Mucosa of rectum (tissue), 2 donors: ENCODE measurements around the gene ZNF578.
A peak's percentile ranks its signal among the peaks of the same experiment; 100 is the strongest.
"Not testable (repeated sequence)": the region's sequence is repeated elsewhere in the genome, so short reads cannot be mapped to it uniquely, and the experiment has no call there.

Source experiments
- H3K27ac ChIP-seq, 2 donors: one replicate each; pipeline ENCODE4 v1.7.0; 2013; ENCODE audit warnings: inconsistent platforms in 2 of 2, low read depth in 2 of 2, low read length in 2 of 2
- H3K27me3 ChIP-seq, 2 donors: one replicate each; pipeline ENCODE4 v1.7.0; 2013; ENCODE audit warnings: low read length in 2 of 2; ENCODE audit not compliant: control insufficient read depth in 2 of 2, insufficient read depth in 2 of 2
- H3K36me3 ChIP-seq, 2 donors: one replicate each; pipeline ENCODE4 v1.7.0; 2013; ENCODE audit warnings: low read length in 2 of 2; ENCODE audit not compliant: control insufficient read depth in 2 of 2, insufficient read depth in 2 of 2
- H3K4me1 ChIP-seq, 2 donors: one replicate each; pipeline ENCODE4 v1.7.0; 2013; ENCODE audit warnings: low read length in 2 of 2, mild to moderate bottlenecking in 1 of 2; ENCODE audit not compliant: control insufficient read depth in 2 of 2, insufficient read depth in 2 of 2
- H3K4me3 ChIP-seq, 2 donors: one replicate each; pipeline ENCODE4 v1.7.0; 2013; ENCODE audit warnings: low read length in 2 of 2
- H3K9ac ChIP-seq, 2 donors: one replicate each; pipeline ENCODE4 v1.7.0; 2013; ENCODE audit warnings: low read length in 2 of 2, low read depth in 1 of 2, mild to moderate bottlenecking in 1 of 2
- H3K9me3 ChIP-seq, 2 donors: one replicate each; pipeline ENCODE4 v1.7.0; 2013; ENCODE audit warnings: low read length in 2 of 2; ENCODE audit not compliant: control insufficient read depth in 2 of 2
- donor health status: healthy.
- donor health status: Normal muscosa, but diverticular disease.

ZNF578 gene

GRCh38 chr19:52533901-52534300 lies 80.5 kb downstream of the ZNF578 start:
- no peaks in the 10 kb centered on the region for H3K4me1 ChIP-seq
- peaks cover 0 to 6% of the 10 kb centered on the region in 2 donors for H3K9me3 ChIP-seq
- H3K27ac ChIP-seq = no peak overlapping the region
- peaks cover 7 to 19% of the 10 kb centered on the region in 2 donors for H3K36me3 ChIP-seq
- no peak overlapping the region for H3K4me3 ChIP-seq
- no peak overlapping the region for H3K9ac ChIP-seq
- H3K27me3 ChIP-seq = no peaks in the 10 kb centered on the region

- H3K4me3 ChIP-seq = peak overlapping the region; percentile 60 to 69
- not testable (repeated sequence) for H3K27me3 ChIP-seq, H3K4me1 ChIP-seq, H3K27ac ChIP-seq, H3K9me3 ChIP-seq
- peak overlapping the region in 1 of 2 donors; percentile 38 for H3K9ac ChIP-seq
- H3K36me3 ChIP-seq = peaks cover 11 to 22% of the 10 kb centered on the region in 2 donors
These were observed 82.0 kb downstream of the ZNF578 start for GRCh38 chr19:52535385-52535770.

GRCh38 chr19:52535771-52536447 lies 82.6 kb downstream of the ZNF578 start:
- Histone ChIP-seq H3K4me3 (peak overlapping the region; percentile 68 to 79), H3K4me1 (no peaks in the 10 kb centered on the region), H3K36me3 (peaks cover 8 to 22% of the 10 kb centered on the region in 2 donors), H3K9ac (peak overlapping the region in 1 of 2 donors; percentile 38), H3K27ac (peak overlapping the region; percentile 52 to 66), H3K9me3 (peaks cover 0 to 6% of the 10 kb centered on the region in 2 donors), H3K27me3 (no peaks in the 10 kb centered on the region)

GRCh38 chr19:52536448-52536800 lies 83.1 kb downstream of the ZNF578 start:
- no peaks in the 10 kb centered on the region for H3K27me3 ChIP-seq
- H3K4me3 ChIP-seq = peak overlapping the region; percentile 68 to 79
- peaks cover 0 to 6% of the 10 kb centered on the region in 2 donors for H3K9me3 ChIP-seq
- peak overlapping the region in 1 of 2 donors; percentile 33 for H3K9ac ChIP-seq
- H3K4me1 ChIP-seq = no peaks in the 10 kb centered on the region
- peaks cover 7 to 24% of the 10 kb centered on the region in 2 donors for H3K36me3 ChIP-seq
- H3K27ac ChIP-seq = peak overlapping the region; percentile 16 to 66

GRCh38 chr19:52538815-52539214 lies 85.5 kb downstream of the ZNF578 start:
- H3K9me3 ChIP-seq, H3K27ac ChIP-seq, H3K4me1 ChIP-seq, H3K4me3 ChIP-seq, H3K27me3 ChIP-seq, H3K9ac ChIP-seq: not testable (repeated sequence)
- H3K36me3 ChIP-seq = peaks cover 22 to 32% of the 10 kb centered on the region in 2 donors

- not testable (repeated sequence) for H3K27ac ChIP-seq, H3K4me1 ChIP-seq, H3K4me3 ChIP-seq, H3K9me3 ChIP-seq, H3K9ac ChIP-seq, H3K27me3 ChIP-seq
- peaks cover 41 to 43% of the 10 kb centered on the region in 2 donors for H3K36me3 ChIP-seq
These were observed 87.8 kb downstream of the ZNF578 start for GRCh38 chr19:52541176-52541575.

GRCh38 chr19:52541608-52542007 lies 88.3 kb downstream of the ZNF578 start:
- Histone ChIP-seq H3K27me3 (no peaks in the 10 kb centered on the region), H3K27ac (no peak overlapping the region), H3K9me3 (peaks cover 5 to 8% of the 10 kb centered on the region in 2 donors), H3K36me3 (peaks cover 46 to 48% of the 10 kb centered on the region in 2 donors), H3K4me1 (no peaks in the 10 kb centered on the region), H3K4me3 (no peak overlapping the region), H3K9ac (no peak overlapping the region)

GRCh38 chr19:52542541-52542940 lies 89.2 kb downstream of the ZNF578 start:
- not testable (repeated sequence) for H3K4me3 ChIP-seq, H3K9ac ChIP-seq, H3K9me3 ChIP-seq, H3K4me1 ChIP-seq, H3K27me3 ChIP-seq, H3K27ac ChIP-seq
- peaks cover 49 to 56% of the 10 kb centered on the region in 2 donors for H3K36me3 ChIP-seq

- Histone ChIP-seq H3K27me3 (no peaks in the 10 kb centered on the region), H3K36me3 (peaks cover 55 to 62% of the 10 kb centered on the region in 2 donors), H3K9me3 (peaks cover 5 to 10% of the 10 kb centered on the region in 2 donors), H3K27ac (no peak overlapping the region), H3K4me3 (no peak overlapping the region), H3K9ac (no peak overlapping the region), H3K4me1 (no peaks in the 10 kb centered on the region)
These were observed 89.8 kb downstream of the ZNF578 start for GRCh38 chr19:52542984-52543664.

GRCh38 chr19:52554216-52554971 lies 101.0 kb downstream of the ZNF578 start:
- Histone ChIP-seq H3K36me3 (peaks cover 58 to 69% of the 10 kb centered on the region in 2 donors), H3K27me3 (no peaks in the 10 kb centered on the region), H3K9me3 (peaks cover 56 to 62% of the 10 kb centered on the region in 2 donors), H3K27ac (no peak overlapping the region), H3K4me1 (no peaks in the 10 kb centered on the region), H3K4me3 (peak overlapping the region; percentile 8 to 38), H3K9ac (no peak overlapping the region)
